PFSK-1 (cell line): Measurements from ENCODE around the gene ADCY1.

Experiments
- FOXP2 ChIP-seq: optimal IDR thresholded peaks from 2 replicates; pipeline ENCODE3; 2011; ENCODE audit warnings: borderline replicate concordance, control low read depth, inconsistent platforms; ENCODE audit not compliant: insufficient read depth; ENCODE audit errors: extremely low read length, extremely low read depth
- POLR2AphosphoS5 ChIP-seq: IDR thresholded peaks from 2 replicates; pipeline ENCODE4 v1.6.1; 2012; ENCODE audit warnings: low read depth, mild to moderate bottlenecking, control low read depth, low read length, moderate library complexity
- REST ChIP-seq, 2 experiments: IDR thresholded peaks; 2 replicates each; pipeline versions ENCODE4 v1.6.1 to v1.8.0; 2011 to 2012; ENCODE audit warnings: low read depth in 2 of 2, low read length in 2 of 2, control low read depth in 1 of 2, inconsistent platforms in 1 of 2, mild to moderate bottlenecking in 1 of 2, moderate library complexity in 1 of 2; ENCODE audit not compliant: insufficient read depth in 1 of 2
- SIN3A ChIP-seq: IDR thresholded peaks from 2 replicates; pipeline ENCODE4 v1.6.1; 2012; ENCODE audit warnings: mild to moderate bottlenecking, low read length, moderate library complexity, borderline replicate concordance; ENCODE audit not compliant: insufficient read depth
- TAF1 ChIP-seq: IDR thresholded peaks from 2 replicates; pipeline ENCODE4 v1.6.1; 2012; ENCODE audit warnings: low read length, control low read depth, borderline replicate concordance; ENCODE audit not compliant: insufficient read depth

The ADCY1 gene

DNA sequence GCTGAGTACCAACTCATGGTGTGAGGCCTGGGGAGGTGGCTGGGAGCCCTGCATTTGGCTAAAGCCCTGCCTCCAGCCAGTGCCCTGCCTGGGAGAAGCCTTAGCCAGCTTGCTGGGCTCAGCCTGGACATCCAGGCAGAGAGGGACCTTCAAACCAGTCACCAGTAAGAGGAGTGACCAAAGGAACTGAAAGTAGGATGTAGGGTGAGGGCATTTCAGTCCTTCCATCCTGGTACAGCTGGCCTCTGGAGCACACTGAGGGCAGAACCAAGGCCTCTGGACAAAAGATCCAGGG is 124.8 kb downstream of the ADCY1 start:
- TF ChIP-seq FOXP2 (no peak), POLR2AphosphoS5 (no peak), SIN3A (no peak), TAF1 (no peak), REST (IDR thresholded peaks at IDR 0.05; ENCODE audit: insufficient read depth in 1 of 2, low read depth in 2 of 2, low read length in 2 of 2) (no peak)

- TF ChIP-seq REST (IDR thresholded peaks at IDR 0.05; ENCODE audit: insufficient read depth in 1 of 2, low read depth in 2 of 2, low read length in 2 of 2), result no peak
- no peak for TF ChIP-seq FOXP2
- TF ChIP-seq POLR2AphosphoS5, result no peak
- no peak for TF ChIP-seq SIN3A
- no peak for TF ChIP-seq TAF1
These were observed 125.7 kb downstream of the ADCY1 start for GRCh38 chr7:45699726-45700390.

DNA sequence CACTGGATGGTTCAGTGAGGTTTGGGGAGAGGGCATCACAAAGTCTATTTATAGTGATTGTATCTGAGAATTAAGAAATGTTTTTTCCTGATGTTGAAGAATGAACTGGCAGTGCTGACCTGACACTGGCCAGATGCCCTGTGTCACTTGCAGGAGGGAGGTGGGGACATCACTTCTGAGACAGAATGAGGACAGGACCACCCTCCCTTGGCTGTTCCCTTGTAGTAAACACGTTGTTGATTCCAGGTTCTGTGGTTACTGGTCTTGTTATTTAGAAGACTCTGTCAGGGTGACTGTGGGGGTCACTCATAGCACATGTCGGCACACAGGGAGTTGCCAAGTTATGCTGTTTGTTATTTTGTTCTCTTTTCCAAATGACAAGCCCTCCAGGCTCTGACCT is 126.4 kb downstream of the ADCY1 start:
- no peak for TF ChIP-seq POLR2AphosphoS5
- no peak for TF ChIP-seq TAF1
- TF ChIP-seq FOXP2, result no peak

GRCh38 chr7:45701701-45702510 is 127.7 kb downstream of the ADCY1 start:
- TF ChIP-seq SIN3A, result no peak
- no peak for TF ChIP-seq TAF1
- no peak for TF ChIP-seq POLR2AphosphoS5
- TF ChIP-seq REST (IDR thresholded peaks at IDR 0.05; ENCODE audit: insufficient read depth in 1 of 2, low read depth in 2 of 2, low read length in 2 of 2), result no peak
- TF ChIP-seq FOXP2, result no peak

- TF ChIP-seq POLR2AphosphoS5 (no peak), TAF1 (no peak), FOXP2 (no peak), SIN3A (no peak), REST (IDR thresholded peaks at IDR 0.05; ENCODE audit: insufficient read depth in 1 of 2, low read depth in 2 of 2, low read length in 2 of 2) (no peak)
These were observed 128.6 kb downstream of the ADCY1 start for GRCh38 chr7:45702751-45703150.
